ENCODE measurements around the gene KCNN2.

GRCh38 chr5:114325541-114325940 lies 36.3 kb upstream of the KCNN2 start:
- TF ChIP-seq ZBTB33 (IDR thresholded peaks at IDR 0.05) (no peak), ATF3 (IDR thresholded peaks at IDR 0.05) (no peak), CTCF (IDR thresholded peaks at IDR 0.05; ENCODE audit: low read depth, low read length, missing input control) (no peak), MAX (IDR thresholded peaks at IDR 0.05) (no peak), RAD21 (IDR thresholded peaks at IDR 0.05) (no peak), YY1 (IDR thresholded peaks at IDR 0.05) (no peak), REST (IDR thresholded peaks at IDR 0.05) (no peak)
